NCI-H748 (cell line): ENCODE results near the gene RFT1.

Experiments
- DNase-seq: peaks from one replicate; lab custom pipeline; 2025; ENCODE audit not compliant: unreplicated experiment; lab: John Stamatoyannopoulos, UW

RFT1 gene

GRCh38 chr3:53150247-53151085, 20.2 kb upstream of the RFT1 start:
- no peak for DNase-seq

- no peak for DNase-seq
These were observed 19.5 kb upstream of the RFT1 start for GRCh38 chr3:53149699-53150098.

GRCh38 chr3:53149006-53149690, 18.9 kb upstream of the RFT1 start:
- DNase-seq = no peak

GRCh38 chr3:53147903-53148400, 17.7 kb upstream of the RFT1 start:
- DNase-seq = no peak

GRCh38 chr3:53147151-53147902, 17.1 kb upstream of the RFT1 start:
- no peak for DNase-seq

GRCh38 chr3:53146319-53146891, 16.2 kb upstream of the RFT1 start:
- DNase-seq = no peak

GRCh38 chr3:53145713-53146080, 15.5 kb upstream of the RFT1 start:
- DNase-seq = peak; percentile 23

- DNase-seq = peak; percentile 43
These were observed 14.9 kb upstream of the RFT1 start for GRCh38 chr3:53144862-53145712.

- no peak for DNase-seq
These were observed 14.2 kb upstream of the RFT1 start for GRCh38 chr3:53144446-53144845.

GRCh38 chr3:53142986-53143385, 12.8 kb upstream of the RFT1 start:
- no peak for DNase-seq

- no peak for DNase-seq
These were observed 10.9 kb upstream of the RFT1 start for GRCh38 chr3:53140847-53141845.

- DNase-seq = no peak
These were observed 9.9 kb upstream of the RFT1 start for GRCh38 chr3:53139906-53140846.

- DNase-seq = no peak
These were observed 7.7 kb upstream of the RFT1 start for GRCh38 chr3:53137835-53138446.

- DNase-seq = peak; percentile 1
These were observed 7.0 kb upstream of the RFT1 start for GRCh38 chr3:53137221-53137620.

GRCh38 chr3:53134631-53135232, 4.5 kb upstream of the RFT1 start:
- DNase-seq = peak; percentile 49

GRCh38 chr3:53132347-53132746, 2.1 kb upstream of the RFT1 start:
- no peak for DNase-seq

- DNase-seq = no peak
These were observed 861 bp upstream of the RFT1 start for GRCh38 chr3:53131096-53131495.
